GM20000 (cell line): ENCODE measurements around the gene HDAC8.
"Not testable (repeated sequence)": the region's sequence is repeated elsewhere in the genome, so short reads cannot be mapped to it uniquely, and the experiment has no call there.

Experiments
- DNase-seq: peaks from one replicate; pipeline ENCODE4 v3.0.0; 2012; ENCODE audit warnings: low spot score
- TF ChIP-seq, protein P1 (sequence below): IDR thresholded peaks from 2 replicates; pipeline ENCODE4 v1.5.1; 2012; ENCODE audit warnings: mild to moderate bottlenecking, control low read depth; ENCODE audit errors: extremely low read depth, missing control alignments

The HDAC8 gene

DNA sequence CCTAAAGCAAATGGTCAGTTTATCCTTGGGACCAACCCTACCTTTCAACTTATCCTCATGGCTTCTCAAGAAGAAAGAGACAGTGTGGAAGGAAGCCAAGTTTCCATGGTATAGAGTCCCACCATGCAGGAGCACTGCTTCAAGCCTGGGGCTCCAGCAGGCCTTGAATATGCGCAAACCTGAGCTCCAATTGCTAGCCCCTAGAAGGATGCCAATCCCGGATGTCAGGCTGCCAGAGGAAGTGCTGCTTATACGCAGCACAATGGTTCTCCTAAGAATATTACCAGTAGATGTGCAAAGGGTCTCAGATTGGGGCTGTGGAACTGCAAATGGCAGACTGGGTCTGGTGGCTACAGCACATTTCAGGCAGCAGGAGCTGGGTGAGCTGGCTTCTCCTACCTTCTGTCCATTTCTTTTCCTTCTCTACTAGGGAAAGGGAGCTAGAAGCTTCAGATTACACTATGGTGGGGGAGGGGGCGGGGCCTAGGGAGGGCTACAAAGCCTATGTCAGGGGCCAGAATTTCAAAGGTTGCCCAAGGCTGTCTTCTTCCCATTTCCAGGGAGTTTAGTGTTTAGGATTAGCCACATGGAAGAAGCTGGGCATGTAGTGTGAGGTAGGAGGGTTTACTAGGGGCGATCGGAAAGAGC lies 226.2 kb downstream of the HDAC8 start:
- DNase-seq = no peak
- TF ChIP-seq, protein P1, sequence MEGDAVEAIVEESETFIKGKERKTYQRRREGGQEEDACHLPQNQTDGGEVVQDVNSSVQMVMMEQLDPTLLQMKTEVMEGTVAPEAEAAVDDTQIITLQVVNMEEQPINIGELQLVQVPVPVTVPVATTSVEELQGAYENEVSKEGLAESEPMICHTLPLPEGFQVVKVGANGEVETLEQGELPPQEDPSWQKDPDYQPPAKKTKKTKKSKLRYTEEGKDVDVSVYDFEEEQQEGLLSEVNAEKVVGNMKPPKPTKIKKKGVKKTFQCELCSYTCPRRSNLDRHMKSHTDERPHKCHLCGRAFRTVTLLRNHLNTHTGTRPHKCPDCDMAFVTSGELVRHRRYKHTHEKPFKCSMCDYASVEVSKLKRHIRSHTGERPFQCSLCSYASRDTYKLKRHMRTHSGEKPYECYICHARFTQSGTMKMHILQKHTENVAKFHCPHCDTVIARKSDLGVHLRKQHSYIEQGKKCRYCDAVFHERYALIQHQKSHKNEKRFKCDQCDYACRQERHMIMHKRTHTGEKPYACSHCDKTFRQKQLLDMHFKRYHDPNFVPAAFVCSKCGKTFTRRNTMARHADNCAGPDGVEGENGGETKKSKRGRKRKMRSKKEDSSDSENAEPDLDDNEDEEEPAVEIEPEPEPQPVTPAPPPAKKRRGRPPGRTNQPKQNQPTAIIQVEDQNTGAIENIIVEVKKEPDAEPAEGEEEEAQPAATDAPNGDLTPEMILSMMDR = no peak

DNA sequence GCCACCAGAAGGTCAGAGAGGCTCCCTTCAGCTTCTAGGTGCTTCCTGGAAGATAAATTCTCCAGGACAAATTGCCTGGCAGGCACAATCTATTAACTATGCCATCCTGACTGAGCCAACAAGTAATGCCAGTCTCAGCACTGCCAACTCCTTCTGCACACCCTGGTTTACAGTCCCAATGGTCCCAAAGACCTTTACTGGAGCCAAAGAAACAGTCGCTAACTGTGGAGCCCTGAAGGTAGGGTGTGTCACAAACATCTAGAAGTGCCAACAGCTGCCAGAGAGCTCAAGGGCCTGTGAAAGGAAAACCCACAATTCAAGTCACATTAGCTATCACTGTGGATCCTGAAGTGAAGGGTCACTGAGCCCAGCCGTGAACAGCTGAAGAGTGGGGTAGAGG lies 232.0 kb downstream of the HDAC8 start:
- TF ChIP-seq, protein P1 = no peak
- DNase-seq = no peak

DNA sequence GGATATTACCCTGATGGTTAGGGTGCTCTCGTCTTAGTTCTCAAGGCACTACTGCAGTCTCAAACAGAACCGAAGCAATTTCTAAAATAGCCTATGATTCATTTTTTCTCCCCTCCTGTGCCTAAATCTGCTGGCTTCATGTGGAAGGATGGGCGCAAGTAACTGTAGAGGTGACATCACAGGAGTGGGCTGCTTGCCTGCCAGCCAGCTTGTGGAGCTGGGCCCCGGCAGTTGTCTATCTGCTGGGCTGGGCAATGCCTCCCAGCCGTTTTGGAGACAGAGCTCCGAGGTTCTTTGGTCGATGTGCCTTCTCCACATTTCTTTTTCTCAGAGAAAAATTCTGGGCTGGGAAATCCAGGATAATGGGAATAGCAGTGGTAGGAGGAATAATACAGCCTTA lies 232.6 kb downstream of the HDAC8 start:
- no peak for DNase-seq
- TF ChIP-seq, protein P1 = no peak

- TF ChIP-seq, protein P1 = no peak
These were observed 242.5 kb downstream of the HDAC8 start for GRCh38 chrX:72330131-72330530.

DNA sequence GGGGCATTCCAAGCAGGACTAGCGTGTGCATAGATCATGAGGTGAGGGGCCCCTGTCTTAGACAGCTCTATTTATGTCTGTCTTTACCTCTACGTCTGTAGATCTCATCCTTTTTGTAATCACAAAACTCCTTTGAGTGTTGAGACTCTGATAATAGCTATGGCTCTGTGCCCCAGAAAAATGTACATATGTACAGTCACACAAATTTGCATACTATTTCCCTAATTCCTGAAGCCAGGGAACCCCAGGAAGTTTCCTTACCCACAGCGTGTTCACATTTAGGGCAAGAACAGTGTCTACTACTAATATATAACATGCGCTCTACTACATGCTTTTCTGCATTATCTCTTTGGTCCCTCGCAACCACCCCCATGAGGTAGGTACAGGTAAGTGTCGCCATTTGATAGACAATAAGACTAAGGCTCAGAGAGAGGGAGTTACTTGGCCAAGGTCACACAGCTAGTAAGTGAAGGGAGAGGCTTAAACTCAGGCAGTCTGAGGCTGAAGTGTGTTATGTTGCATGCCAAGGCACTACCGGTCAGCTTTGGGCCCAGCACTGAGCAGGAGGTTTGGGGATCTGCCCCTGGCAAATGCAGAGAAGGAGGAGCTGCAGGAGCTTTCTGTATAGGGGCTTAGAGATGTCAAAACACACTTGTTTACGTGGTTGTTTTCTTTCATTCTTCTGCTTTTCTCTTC lies 245.9 kb downstream of the HDAC8 start:
- TF ChIP-seq, protein P1 = no peak
- DNase-seq = no peak

More at GRCh38 chrX:72330131-72330530, 242.5 kb downstream of the HDAC8 start:
- no peak for DNase-seq

- not testable (repeated sequence) for DNase-seq
These were observed 253.0 kb downstream of the HDAC8 start for GRCh38 chrX:72319651-72320050.

DNA sequence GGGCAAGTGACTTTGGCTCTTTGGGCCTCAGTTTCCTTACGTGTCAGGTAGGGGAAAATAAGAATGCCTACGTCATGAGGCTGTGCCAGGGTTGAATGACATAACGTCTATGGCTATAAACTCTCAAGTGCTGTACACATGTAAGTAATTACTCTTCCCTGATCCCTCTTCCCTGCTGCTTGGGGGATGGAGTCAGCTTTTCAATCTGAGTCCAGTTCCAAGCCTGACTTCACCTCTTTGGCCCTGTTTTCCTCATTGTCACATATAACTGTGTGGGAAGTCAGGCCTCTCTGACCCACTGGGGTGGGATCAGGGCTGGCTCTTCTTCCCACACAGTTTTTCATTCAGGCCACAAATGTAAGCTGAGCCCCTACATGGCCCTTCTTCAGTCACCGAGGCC lies 255.5 kb downstream of the HDAC8 start:
- TF ChIP-seq, protein P1 = no peak
- no peak for DNase-seq
